Astrocyte of the spinal cord (primary cell): ENCODE measurements around the gene CERS2.

Source experiments
- DNase-seq: peaks from one replicate; pipeline ENCODE4 v3.0.0; 2011; ENCODE audit warnings: low read depth, low spot score
- H3K4me3 ChIP-seq: 2 replicates; pipeline ENCODE4 v1.5.1; 2011; ENCODE audit warnings: low read depth, mild to moderate bottlenecking, low read length, moderate library complexity
- in situ Hi-C: cut with HindIII; loops from 2 replicates; pipeline ENCODE4 v1.10.0; 2017; ENCODE audit warnings: low sequenced_read_pairs
- TF ChIP-seq, protein P1 (sequence below): IDR thresholded peaks from 2 replicates; pipeline ENCODE4 v1.5.1; 2012; ENCODE audit warnings: low read depth, mild to moderate bottlenecking, low read length, inconsistent platforms

CERS2 gene

DNA sequence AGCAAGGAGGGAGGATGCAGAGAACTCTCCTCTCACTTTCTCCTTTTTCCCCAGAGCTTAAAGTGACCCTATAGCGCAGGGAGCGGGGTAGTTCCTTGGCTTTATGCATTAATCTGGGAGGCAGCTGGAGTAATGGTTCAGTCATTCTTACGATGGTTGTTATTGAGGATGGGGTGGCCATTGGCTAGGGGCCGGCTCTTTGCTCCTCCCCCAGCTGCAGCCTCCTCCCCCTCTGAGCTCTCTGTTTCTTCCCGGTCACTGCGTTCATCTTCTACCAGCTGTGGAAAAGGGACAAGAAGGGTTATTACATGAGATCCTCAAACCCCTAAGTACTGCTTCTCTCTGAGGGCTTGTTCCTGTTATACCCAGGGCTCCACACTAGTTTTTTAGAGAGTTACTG, 8.6 kb downstream of the CERS2 start:
- DNase-seq, result no peak
- H3K4me3 ChIP-seq, result no peak overlapping the region
- in situ Hi-C loops, result no loop called here
- TF ChIP-seq, protein P1, sequence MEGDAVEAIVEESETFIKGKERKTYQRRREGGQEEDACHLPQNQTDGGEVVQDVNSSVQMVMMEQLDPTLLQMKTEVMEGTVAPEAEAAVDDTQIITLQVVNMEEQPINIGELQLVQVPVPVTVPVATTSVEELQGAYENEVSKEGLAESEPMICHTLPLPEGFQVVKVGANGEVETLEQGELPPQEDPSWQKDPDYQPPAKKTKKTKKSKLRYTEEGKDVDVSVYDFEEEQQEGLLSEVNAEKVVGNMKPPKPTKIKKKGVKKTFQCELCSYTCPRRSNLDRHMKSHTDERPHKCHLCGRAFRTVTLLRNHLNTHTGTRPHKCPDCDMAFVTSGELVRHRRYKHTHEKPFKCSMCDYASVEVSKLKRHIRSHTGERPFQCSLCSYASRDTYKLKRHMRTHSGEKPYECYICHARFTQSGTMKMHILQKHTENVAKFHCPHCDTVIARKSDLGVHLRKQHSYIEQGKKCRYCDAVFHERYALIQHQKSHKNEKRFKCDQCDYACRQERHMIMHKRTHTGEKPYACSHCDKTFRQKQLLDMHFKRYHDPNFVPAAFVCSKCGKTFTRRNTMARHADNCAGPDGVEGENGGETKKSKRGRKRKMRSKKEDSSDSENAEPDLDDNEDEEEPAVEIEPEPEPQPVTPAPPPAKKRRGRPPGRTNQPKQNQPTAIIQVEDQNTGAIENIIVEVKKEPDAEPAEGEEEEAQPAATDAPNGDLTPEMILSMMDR, result no peak

DNA sequence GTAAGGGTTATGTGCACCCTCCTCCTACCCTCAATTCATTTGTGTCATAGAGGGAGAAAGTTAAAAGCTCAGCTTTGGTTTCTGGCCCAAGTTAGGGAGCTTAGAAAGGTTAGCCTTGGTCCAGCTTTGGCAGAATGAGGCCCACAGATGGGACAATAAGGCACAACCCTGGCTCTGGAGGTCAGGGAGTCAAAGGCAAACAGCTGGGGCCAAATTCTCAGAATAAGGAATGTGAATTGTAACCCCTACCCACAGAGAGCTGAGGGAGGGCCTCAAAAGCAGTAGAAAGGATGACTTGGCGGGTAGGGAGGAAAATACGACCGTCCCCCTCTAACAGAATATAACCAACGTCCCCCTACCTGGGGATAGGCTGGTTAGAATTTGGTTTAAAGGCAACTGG, 9.0 kb downstream of the CERS2 start:
- DNase-seq, result no peak
- in situ Hi-C loops, result no loop called here
- TF ChIP-seq, protein P1, result no peak
- no peak overlapping the region for H3K4me3 ChIP-seq

DNA sequence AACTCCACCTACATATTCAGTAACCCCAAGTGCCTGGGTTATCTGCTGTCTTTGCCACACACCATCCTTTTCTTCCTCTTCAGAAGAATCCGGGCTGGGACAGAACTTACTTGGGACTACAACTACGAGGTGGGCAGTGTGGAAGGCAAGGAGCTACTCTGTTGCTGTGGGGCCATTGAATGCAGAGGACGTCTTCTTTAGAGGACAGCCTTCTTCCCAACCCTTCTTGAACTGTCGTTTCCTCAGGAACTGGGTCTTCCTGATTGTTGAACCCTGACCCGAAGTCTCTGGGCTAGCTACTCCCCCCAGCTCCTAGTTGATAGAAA, 10.5 kb downstream of the CERS2 start:
- TF ChIP-seq, protein P1, result no peak
- no peak for DNase-seq
- H3K4me3 ChIP-seq, result no peak overlapping the region
- in situ Hi-C loops, result no loop called here

DNA sequence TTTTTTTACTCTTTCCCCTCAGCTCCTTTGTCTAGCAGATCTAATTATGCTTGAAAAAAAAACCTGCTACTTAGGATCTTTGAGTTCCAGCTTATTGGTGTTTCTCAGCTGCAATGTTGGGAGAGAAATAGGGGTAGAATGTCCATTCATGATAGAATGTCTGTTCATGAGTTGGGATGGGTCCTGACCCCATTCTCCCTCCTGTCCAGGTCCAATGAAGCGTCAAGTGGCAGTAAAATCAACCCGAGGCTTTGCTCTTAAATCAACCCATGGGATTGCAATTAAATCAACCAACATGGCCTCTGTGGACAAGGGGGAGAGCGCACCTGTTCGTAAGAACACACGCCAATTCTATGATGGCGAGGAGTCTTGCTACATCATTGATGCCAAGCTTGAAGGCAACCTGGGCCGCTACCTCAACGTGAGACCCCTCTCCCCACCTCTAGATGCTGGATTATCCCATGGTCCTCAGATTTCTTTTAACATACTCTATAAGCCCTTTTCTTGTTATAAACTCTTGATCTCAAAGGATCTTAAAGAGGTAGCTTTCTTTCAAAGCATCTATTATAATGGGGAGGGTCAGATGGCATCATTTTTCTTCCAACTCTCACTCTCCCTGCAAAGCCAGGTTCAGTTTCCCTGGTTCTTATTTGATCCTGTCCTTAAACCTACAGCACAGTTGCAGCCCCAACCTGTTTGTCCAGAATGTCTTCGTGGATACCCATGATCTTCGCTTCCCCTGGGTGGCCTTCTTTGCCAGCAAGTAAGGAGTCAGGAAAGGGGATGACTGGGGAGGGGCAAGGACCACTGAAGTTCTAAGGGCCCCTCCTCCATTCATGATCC, 11.1 kb downstream of the CERS2 start:
- in situ Hi-C loops, result no loop called here
- TF ChIP-seq, protein P1, result no peak
- no peak overlapping the region for H3K4me3 ChIP-seq
- DNase-seq, result no peak

DNA sequence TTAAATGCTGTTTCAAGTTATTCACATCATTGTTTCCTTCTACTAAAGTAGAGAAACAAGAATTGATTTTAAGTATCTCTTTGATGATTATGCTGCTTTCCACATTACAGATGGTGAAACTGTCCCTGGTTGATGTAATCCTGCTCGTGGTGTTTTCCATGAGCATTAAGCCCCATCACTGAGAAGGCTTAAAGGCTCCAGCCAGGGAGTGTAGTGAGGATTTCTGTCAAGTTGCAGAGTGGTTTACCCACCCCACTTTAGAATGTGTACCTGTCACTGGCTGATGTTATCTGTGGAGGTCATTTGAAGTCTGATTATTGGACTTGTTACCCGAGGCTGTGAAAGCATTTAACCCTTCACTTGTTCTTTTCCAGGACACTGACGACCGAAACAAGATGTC, 12.9 kb downstream of the CERS2 start:
- in situ Hi-C loops, result no loop called here
- TF ChIP-seq, protein P1, result no peak
- H3K4me3 ChIP-seq, result no peak overlapping the region
- DNase-seq, result no peak

DNA sequence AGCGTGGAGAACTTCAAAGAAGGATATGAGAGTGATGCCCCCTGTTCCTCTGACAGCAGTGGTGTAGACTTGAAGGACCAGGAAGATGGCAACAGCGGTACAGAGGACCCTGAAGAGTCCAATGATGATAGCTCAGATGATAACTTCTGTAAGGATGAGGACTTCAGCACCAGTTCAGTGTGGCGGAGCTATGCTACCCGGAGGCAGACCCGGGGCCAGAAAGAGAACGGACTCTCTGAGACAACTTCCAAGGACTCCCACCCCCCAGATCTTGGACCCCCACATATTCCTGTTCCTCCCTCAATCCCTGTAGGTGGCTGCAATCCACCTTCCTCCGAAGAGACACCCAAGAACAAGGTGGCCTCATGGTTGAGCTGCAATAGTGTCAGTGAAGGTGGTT, 14.0 kb downstream of the CERS2 start:
- in situ Hi-C loops, result no loop called here
- no peak overlapping the region for H3K4me3 ChIP-seq
- TF ChIP-seq, protein P1, result no peak
- DNase-seq, result no peak
